Measurements from ENCODE around the gene APH1B. TPM values are rescaled to one million over a fixed set of nuclear protein-coding genes. Genes with fewer than 3 reads are reported as not detected.

Gene APH1B
- total and polyA plus RNA-seq, 3 experiments from 2014 or later: 6.7 to 13.1 (median 9.2) TPM

DNA sequence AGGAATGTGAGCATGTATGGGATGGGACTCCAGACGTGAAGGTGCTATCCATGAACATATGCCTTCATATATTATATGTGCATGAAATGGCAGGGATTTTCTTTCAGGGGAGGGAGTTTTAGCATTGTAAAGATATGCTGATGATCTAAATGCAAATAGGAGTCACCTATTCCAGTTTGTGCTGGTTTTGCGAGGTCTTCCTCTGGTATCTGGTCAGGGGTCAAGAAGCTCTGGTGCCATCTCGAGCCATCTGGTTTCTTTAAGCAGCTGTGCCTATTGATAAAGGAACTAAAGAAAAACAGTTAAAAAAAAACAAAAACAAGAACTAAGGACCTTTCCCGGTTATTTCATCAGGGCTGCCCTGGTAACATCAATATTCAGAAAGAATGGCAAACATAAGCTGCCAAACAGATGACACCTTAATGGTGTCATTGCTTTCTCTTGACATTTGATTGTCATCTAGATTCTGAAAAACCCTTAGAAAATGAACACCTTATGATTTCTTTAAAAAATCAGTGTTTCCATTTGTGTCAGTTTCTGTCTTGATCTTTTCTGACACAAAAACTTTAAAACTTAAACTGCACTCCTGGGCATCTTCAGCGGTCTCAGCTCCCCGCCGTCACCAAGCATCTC is 22.7 kb downstream of the APH1B start:
- Histone ChIP-seq H3K4me1 (ENCODE audit: insufficient read depth, low read length) (no peaks in the 10 kb centered on the region), H3K36me3 (ENCODE audit: insufficient read depth, low read length) (peaks cover 7% of the 10 kb centered on the region), H3K4me3 (ENCODE audit: low read length) (no peak overlapping the region), H3K9me3 (ENCODE audit: low read length) (no peaks in the 10 kb centered on the region), H3K27ac (ENCODE audit: low read depth, low read length) (no peak overlapping the region), H3K27me3 (ENCODE audit: insufficient read depth, low read length, poor library complexity, severe bottlenecking) (no peaks in the 10 kb centered on the region)
- Mint-ChIP-seq H3K27me3 (no peaks in the 10 kb centered on the region), H3K4me1 (peaks cover 3 to 13% (median 12%) of the 10 kb centered on the region in 3 donors), H3K4me3 (no peak overlapping the region), H3K36me3 (peaks cover 23 to 75% (median 27%) of the 10 kb centered on the region in 3 donors), H3K27ac (peak overlapping the region in 1 of 8 donors; percentile 22), H3K9me3 (no peaks in the 10 kb centered on the region)
- CTCF ChIA-PET: no interaction called here
- no peak for DNase-seq
- POLR2A ChIA-PET: no interaction called here

DNA sequence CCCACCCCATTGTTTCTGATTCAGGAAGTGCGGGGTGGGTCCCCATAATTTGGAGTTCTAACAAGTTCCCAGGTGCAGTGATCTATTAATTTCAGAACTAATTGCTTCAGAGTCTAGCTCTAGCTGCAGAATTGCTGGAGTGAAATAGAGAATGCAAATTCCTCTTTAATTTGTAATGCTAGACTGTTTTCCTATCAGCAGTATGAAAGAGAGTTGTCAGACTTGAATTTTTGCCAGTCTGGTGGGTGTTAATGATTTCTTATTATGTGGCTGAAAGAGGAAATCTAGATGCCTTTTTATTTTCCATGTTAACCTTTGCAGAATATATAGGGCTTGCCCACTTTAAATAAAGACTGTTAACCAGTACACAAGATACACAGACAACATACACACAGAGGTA is 23.7 kb downstream of the APH1B start:
- no peaks in the 10 kb centered on the region for H3K4me1 ChIP-seq (ENCODE audit: insufficient read depth, low read length)
- H3K27me3 ChIP-seq (ENCODE audit: insufficient read depth, low read length, poor library complexity, severe bottlenecking): no peaks in the 10 kb centered on the region
- peaks cover 13% of the 10 kb centered on the region for H3K36me3 ChIP-seq (ENCODE audit: insufficient read depth, low read length)
- no peak for DNase-seq
- H3K27ac Mint-ChIP-seq: no peak overlapping the region
- H3K4me1 Mint-ChIP-seq: peaks cover 3 to 5% (median 4%) of the 10 kb centered on the region in 3 donors
- H3K9me3 ChIP-seq (ENCODE audit: low read length): no peaks in the 10 kb centered on the region
- ChIA-PET POLR2A (no interaction called here), CTCF (no interaction called here)
- no peak overlapping the region for H3K4me3 Mint-ChIP-seq
- H3K9me3 Mint-ChIP-seq: no peaks in the 10 kb centered on the region
- H3K36me3 Mint-ChIP-seq: peaks cover 24 to 75% (median 34%) of the 10 kb centered on the region in 3 donors
- H3K27me3 Mint-ChIP-seq: no peaks in the 10 kb centered on the region
- no peak overlapping the region for H3K27ac ChIP-seq (ENCODE audit: low read depth, low read length)
- H3K4me3 ChIP-seq (ENCODE audit: low read length): no peak overlapping the region

DNA sequence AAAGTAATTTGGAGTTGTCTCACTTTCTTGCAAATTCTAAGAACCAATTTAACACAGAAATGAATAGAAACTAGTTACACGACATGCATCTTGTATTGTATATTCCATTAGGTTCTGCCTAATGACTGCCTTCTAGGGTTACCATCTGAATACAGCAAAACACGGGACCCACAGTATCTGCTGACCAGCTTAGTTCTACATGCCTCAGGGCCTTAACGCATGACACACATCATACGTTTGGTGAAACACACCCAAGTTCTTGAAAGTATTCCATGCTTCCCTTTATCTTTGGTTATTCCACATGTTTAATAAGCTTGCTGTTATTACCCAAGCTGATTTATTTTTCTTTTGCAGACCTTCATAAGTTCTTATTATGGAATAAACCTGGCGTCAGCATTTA is 27.9 kb downstream of the APH1B start:
- Mint-ChIP-seq H3K9me3 (no peaks in the 10 kb centered on the region), H3K27me3 (no peaks in the 10 kb centered on the region), H3K4me1 (no peaks in the 10 kb centered on the region), H3K27ac (no peak overlapping the region), H3K36me3 (peaks cover 27 to 59% (median 36%) of the 10 kb centered on the region in 3 donors), H3K4me3 (no peak overlapping the region)
- ChIA-PET POLR2A (no interaction called here), CTCF (no interaction called here)
- no peaks in the 10 kb centered on the region for H3K4me1 ChIP-seq (ENCODE audit: insufficient read depth, low read length)
- no peak overlapping the region for H3K4me3 ChIP-seq (ENCODE audit: low read length)
- H3K36me3 ChIP-seq (ENCODE audit: insufficient read depth, low read length): peaks cover 13% of the 10 kb centered on the region
- DNase-seq: no peak
- H3K27me3 ChIP-seq (ENCODE audit: insufficient read depth, low read length, poor library complexity, severe bottlenecking): no peaks in the 10 kb centered on the region
- no peaks in the 10 kb centered on the region for H3K9me3 ChIP-seq (ENCODE audit: low read length)
- H3K27ac ChIP-seq (ENCODE audit: low read depth, low read length): no peak overlapping the region

DNA sequence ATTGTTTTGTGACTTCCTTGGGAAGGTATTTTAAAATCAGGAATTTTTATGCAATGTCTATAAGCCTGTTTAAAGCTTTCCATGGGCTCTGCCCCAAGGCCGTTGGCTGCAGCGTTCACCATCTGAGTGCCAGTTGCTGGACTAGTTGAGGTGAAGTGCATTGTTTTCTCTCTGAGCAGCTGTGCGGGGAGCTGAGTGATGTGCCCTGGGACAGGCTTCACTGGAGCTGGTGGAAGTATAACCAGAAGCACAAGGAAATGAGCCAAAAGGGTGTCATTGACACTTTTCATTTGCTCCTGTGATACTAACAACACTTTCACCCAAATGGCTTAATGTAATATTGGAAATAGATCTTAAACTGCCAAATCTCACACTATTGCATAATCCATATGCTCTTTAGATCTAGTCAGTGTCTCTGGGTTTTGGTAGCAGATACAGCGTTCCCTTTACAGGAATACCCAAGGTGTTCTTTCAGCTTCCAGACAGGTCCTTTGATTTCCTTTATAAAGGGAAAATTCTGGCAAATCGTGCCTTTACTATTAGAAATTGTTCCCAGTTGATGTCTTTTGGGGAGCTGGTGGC is 29.2 kb downstream of the APH1B start:
- no peaks in the 10 kb centered on the region for H3K4me1 ChIP-seq (ENCODE audit: insufficient read depth, low read length)
- H3K27me3 ChIP-seq (ENCODE audit: insufficient read depth, low read length, poor library complexity, severe bottlenecking): no peaks in the 10 kb centered on the region
- peaks cover 7% of the 10 kb centered on the region for H3K36me3 ChIP-seq (ENCODE audit: insufficient read depth, low read length)
- Mint-ChIP-seq H3K27me3 (no peaks in the 10 kb centered on the region), H3K4me3 (no peak overlapping the region), H3K27ac (no peak overlapping the region), H3K4me1 (no peaks in the 10 kb centered on the region), H3K36me3 (peaks cover 24 to 49% (median 38%) of the 10 kb centered on the region in 3 donors), H3K9me3 (no peaks in the 10 kb centered on the region)
- ChIA-PET POLR2A (no interaction called here), CTCF (interaction anchor here (0.8 kb wide), 1 partner anchor 10 kb away, joined by 3 read pairs; no protein-coding TSS in a partner anchor)
- no peaks in the 10 kb centered on the region for H3K9me3 ChIP-seq (ENCODE audit: low read length)
- no peak for DNase-seq
- no peak overlapping the region for H3K4me3 ChIP-seq (ENCODE audit: low read length)
- no peak overlapping the region for H3K27ac ChIP-seq (ENCODE audit: low read depth, low read length)

DNA sequence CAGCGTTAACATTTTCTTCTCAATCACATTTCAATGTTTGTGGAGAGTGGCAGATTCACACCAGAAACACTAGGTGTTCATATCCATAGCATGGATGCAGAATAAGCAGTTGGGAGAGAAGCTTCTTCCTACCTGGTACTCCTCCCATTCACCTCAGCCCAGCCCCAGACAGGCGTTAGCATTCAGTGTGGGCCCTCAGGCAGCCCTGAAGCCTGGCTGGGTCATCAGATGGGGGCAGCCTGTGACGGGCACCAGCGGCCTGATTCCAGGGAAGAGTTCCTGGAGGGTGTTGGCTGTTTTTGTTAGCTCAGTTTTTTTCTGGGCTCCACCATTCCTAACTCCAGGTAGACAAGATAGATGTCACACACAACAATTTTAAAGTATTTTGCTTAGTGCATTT is 31.1 kb downstream of the APH1B start:
- H3K4me1 Mint-ChIP-seq: no peaks in the 10 kb centered on the region
- H3K36me3 Mint-ChIP-seq: peaks cover 12 to 32% (median 25%) of the 10 kb centered on the region in 3 donors
- H3K27me3 ChIP-seq (ENCODE audit: insufficient read depth, low read length, poor library complexity, severe bottlenecking): no peaks in the 10 kb centered on the region

DNA sequence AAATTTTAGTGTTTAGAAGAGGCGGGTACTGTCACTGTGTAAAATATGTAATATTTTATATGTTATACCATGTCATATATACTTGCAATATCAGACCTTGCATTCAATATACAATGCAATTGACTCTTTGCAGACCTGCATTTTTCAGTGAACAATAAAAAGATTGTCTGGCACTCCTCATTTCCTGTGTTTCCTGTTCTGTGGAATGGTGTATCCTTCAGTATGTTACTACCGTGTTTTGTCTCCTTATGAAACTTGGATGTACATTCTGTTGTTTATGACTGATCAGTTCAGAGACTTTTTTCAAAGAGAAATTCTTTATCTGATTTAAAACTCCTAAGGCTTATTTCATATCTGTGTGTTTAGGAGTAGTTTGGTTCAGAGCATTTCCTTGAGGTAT is 31.5 kb downstream of the APH1B start:
- DNase-seq: no peak
- ChIA-PET POLR2A (no interaction called here), CTCF (no interaction called here)
- H3K4me1 ChIP-seq (ENCODE audit: insufficient read depth, low read length): no peaks in the 10 kb centered on the region
- no peaks in the 10 kb centered on the region for H3K27me3 ChIP-seq (ENCODE audit: insufficient read depth, low read length, poor library complexity, severe bottlenecking)
- no peaks in the 10 kb centered on the region for H3K9me3 Mint-ChIP-seq
- H3K4me1 Mint-ChIP-seq: no peaks in the 10 kb centered on the region
- no peaks in the 10 kb centered on the region for H3K9me3 ChIP-seq (ENCODE audit: low read length)
- H3K27me3 Mint-ChIP-seq: no peaks in the 10 kb centered on the region
- peaks cover 7% of the 10 kb centered on the region for H3K36me3 ChIP-seq (ENCODE audit: insufficient read depth, low read length)
- H3K36me3 Mint-ChIP-seq: peaks cover 12 to 30% (median 23%) of the 10 kb centered on the region in 3 donors
- no peak overlapping the region for H3K27ac ChIP-seq (ENCODE audit: low read depth, low read length)
- H3K4me3 Mint-ChIP-seq: no peak overlapping the region
- H3K4me3 ChIP-seq (ENCODE audit: low read length): no peak overlapping the region
- no peak overlapping the region for H3K27ac Mint-ChIP-seq

More for the DNA sequence above, 31.1 kb downstream of the APH1B start:
- H3K27me3 Mint-ChIP-seq: no peaks in the 10 kb centered on the region
- ChIA-PET CTCF (interaction anchor here (1.5 kb wide), 1 partner anchor 31 kb away, joined by 3 read pairs; no protein-coding TSS in a partner anchor), POLR2A (no interaction called here)
- H3K27ac Mint-ChIP-seq: no peak overlapping the region
- Histone ChIP-seq H3K9me3 (ENCODE audit: low read length) (no peaks in the 10 kb centered on the region), H3K36me3 (ENCODE audit: insufficient read depth, low read length) (peaks cover 7% of the 10 kb centered on the region), H3K4me1 (ENCODE audit: insufficient read depth, low read length) (no peaks in the 10 kb centered on the region), H3K4me3 (ENCODE audit: low read length) (no peak overlapping the region), H3K27ac (ENCODE audit: low read depth, low read length) (no peak overlapping the region)
- no peaks in the 10 kb centered on the region for H3K9me3 Mint-ChIP-seq
- no peak overlapping the region for H3K4me3 Mint-ChIP-seq
- no peak for DNase-seq

DNA sequence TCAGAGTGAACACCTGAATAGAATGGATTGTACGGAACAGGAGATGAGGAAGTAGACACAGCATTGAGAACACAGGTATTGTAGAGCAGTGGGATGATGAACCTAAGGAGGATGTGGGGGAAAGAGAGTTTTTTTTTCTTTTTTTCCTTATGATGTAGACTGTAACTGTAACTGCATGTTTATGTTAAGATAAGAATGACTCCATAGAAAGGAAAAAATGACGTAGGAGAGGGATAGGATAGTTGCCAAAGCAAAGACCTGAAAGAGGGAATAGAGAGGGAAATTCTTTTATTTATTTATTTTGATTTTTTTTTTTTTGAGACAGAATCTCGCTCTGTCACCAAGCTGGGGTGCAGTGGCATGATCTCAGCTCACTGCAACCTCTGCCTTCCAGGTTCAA is 33.2 kb downstream of the APH1B start:
- Mint-ChIP-seq H3K27me3 (no peaks in the 10 kb centered on the region), H3K36me3 (peaks cover 7 to 15% (median 12%) of the 10 kb centered on the region in 3 donors)
- no peak for DNase-seq

DNA sequence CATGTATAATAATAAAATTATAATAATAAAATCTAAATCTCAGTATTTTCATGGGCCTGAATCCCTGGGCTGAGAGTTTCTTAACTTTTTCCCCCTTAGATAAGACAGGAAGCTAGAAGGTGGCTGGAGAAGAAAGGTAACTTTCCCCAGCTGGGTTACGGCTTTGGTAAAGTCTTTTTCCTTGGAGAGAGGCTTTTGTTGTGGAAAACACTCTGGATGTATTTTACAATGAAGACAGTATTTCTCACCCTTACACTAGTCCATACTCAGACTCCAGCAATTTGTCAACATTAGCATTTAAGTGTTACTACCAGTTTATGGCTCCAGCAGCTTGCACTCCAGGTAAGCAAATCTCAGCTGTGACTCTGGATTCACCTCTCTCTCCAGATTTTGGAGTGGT is 34.9 kb downstream of the APH1B start:
- ChIA-PET CTCF (no interaction called here), POLR2A (no interaction called here)
- Mint-ChIP-seq H3K9me3 (no peaks in the 10 kb centered on the region), H3K27ac (no peak overlapping the region), H3K36me3 (peaks cover 0 to 6% (median 0%) of the 10 kb centered on the region in 3 donors), H3K27me3 (no peaks in the 10 kb centered on the region), H3K4me1 (no peaks in the 10 kb centered on the region), H3K4me3 (no peak overlapping the region)
- Histone ChIP-seq H3K27me3 (ENCODE audit: insufficient read depth, low read length, poor library complexity, severe bottlenecking) (no peaks in the 10 kb centered on the region), H3K9me3 (ENCODE audit: low read length) (no peaks in the 10 kb centered on the region), H3K4me1 (ENCODE audit: insufficient read depth, low read length) (no peaks in the 10 kb centered on the region), H3K27ac (ENCODE audit: low read depth, low read length) (no peak overlapping the region), H3K36me3 (ENCODE audit: insufficient read depth, low read length) (no peaks in the 10 kb centered on the region), H3K4me3 (ENCODE audit: low read length) (no peak overlapping the region)
- DNase-seq: no peak

More for the DNA sequence above, 33.2 kb downstream of the APH1B start:
- Mint-ChIP-seq H3K27ac (no peak overlapping the region), H3K4me3 (no peak overlapping the region), H3K4me1 (no peaks in the 10 kb centered on the region), H3K9me3 (no peaks in the 10 kb centered on the region)
- no peaks in the 10 kb centered on the region for H3K27me3 ChIP-seq (ENCODE audit: insufficient read depth, low read length, poor library complexity, severe bottlenecking)
- peaks cover 5% of the 10 kb centered on the region for H3K36me3 ChIP-seq (ENCODE audit: insufficient read depth, low read length)
- H3K4me3 ChIP-seq (ENCODE audit: low read length): no peak overlapping the region
- POLR2A ChIA-PET: no interaction called here
- CTCF ChIA-PET: no interaction called here
- H3K4me1 ChIP-seq (ENCODE audit: insufficient read depth, low read length): no peaks in the 10 kb centered on the region
- no peaks in the 10 kb centered on the region for H3K9me3 ChIP-seq (ENCODE audit: low read length)
- H3K27ac ChIP-seq (ENCODE audit: low read depth, low read length): no peak overlapping the region
